Fibroblast of the aortic adventitia (primary cell): ENCODE results near the gene SORBS1. TPM values are rescaled to one million over a fixed set of nuclear protein-coding genes. Genes with fewer than 3 reads are reported as not detected.
"Not testable (repeated sequence)": the region's sequence is repeated elsewhere in the genome, so short reads cannot be mapped to it uniquely, and the experiment has no call there.

ENCODE experiments used
- DNase-seq: peaks from one replicate; pipeline ENCODE4 v3.0.0-alpha.2; 2010; ENCODE audit warnings: low read depth
- H3K4me3 ChIP-seq: 2 replicates; pipeline ENCODE4 v1.5.1; 2011; ENCODE audit warnings: low read depth, mild to moderate bottlenecking, control low read depth, low read length, moderate library complexity
- total RNA-seq: library from RNA; depleted of rRNA; stranded (reverse); fragments of >200 nt; gene quantifications from 2 replicates; pipeline ENCODE4 v1.2.3, GENCODE V29; 2012; ENCODE audit warnings: low replicate concordance
- TF ChIP-seq, protein P1 (sequence below): IDR thresholded peaks from 2 replicates; pipeline ENCODE4 v1.5.1; 2011; ENCODE audit warnings: mild to moderate bottlenecking, low read length, control low read depth, inconsistent platforms; ENCODE audit not compliant: insufficient read depth

Gene SORBS1
- total RNA-seq, 1 donor: 0.36 TPM

DNA sequence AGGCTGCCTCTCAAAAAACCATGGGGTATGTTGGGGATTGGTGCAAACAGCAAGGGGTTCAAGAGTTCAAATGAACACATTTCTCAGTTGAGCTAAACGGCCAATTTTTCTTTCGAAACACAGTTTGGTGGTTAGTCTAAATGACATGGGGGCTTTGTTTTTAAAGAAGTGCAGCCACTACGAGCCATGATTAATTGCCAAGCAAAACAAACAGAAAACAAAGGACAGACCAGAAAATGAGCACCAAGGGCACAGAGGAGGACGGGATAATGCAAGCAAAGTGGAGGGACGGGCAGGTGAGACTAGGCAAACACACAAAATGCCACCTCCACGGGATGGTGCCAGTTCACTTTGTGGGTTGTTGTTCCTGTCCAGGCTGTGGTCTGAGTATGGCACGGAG is 205.9 kb downstream of the SORBS1 start:
- peak; percentile 27 for DNase-seq
- TF ChIP-seq, protein P1, sequence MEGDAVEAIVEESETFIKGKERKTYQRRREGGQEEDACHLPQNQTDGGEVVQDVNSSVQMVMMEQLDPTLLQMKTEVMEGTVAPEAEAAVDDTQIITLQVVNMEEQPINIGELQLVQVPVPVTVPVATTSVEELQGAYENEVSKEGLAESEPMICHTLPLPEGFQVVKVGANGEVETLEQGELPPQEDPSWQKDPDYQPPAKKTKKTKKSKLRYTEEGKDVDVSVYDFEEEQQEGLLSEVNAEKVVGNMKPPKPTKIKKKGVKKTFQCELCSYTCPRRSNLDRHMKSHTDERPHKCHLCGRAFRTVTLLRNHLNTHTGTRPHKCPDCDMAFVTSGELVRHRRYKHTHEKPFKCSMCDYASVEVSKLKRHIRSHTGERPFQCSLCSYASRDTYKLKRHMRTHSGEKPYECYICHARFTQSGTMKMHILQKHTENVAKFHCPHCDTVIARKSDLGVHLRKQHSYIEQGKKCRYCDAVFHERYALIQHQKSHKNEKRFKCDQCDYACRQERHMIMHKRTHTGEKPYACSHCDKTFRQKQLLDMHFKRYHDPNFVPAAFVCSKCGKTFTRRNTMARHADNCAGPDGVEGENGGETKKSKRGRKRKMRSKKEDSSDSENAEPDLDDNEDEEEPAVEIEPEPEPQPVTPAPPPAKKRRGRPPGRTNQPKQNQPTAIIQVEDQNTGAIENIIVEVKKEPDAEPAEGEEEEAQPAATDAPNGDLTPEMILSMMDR: no peak
- H3K4me3 ChIP-seq: no peak overlapping the region

DNA sequence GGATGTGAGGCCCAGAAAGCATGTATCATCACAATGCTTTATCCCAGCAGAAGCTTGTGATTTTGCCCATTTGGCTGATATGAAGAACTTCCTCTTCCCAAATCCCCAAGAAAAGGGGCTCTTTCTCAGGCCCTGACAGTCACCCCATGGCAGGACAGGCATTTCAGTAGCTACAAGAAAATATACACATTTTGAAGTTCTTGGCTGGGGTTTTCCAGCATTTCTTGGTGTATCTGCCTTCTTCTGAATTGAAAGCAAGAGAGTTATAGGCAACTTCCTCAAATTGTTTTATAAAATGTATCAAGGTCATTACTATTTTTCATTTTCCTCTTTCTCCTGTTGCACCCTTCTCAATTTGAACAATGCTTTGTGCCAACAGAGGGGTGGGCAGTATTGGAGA is 207.1 kb downstream of the SORBS1 start:
- TF ChIP-seq, protein P1: no peak
- H3K4me3 ChIP-seq: no peak overlapping the region
- DNase-seq: no peak

DNA sequence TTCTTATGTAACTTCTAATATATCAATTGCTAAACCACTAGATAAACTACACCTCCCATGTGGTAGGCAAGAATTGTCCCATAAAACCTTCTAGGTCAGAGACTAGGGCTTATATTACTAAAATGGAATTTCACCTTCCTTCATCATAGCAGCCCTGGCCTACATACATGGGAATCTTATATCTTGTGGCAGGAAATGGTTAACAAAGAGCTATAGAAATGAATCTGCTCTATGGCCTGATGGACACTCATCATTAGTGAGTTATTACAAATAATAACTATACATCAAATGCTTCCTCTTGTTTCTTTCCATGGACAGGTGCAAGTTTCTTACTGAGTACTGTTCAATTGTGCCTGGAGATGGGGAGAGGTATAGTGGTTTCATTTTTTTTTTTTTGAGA is 208.0 kb downstream of the SORBS1 start:
- no peak for DNase-seq
- H3K4me3 ChIP-seq: no peak overlapping the region
- TF ChIP-seq, protein P1: no peak

DNA sequence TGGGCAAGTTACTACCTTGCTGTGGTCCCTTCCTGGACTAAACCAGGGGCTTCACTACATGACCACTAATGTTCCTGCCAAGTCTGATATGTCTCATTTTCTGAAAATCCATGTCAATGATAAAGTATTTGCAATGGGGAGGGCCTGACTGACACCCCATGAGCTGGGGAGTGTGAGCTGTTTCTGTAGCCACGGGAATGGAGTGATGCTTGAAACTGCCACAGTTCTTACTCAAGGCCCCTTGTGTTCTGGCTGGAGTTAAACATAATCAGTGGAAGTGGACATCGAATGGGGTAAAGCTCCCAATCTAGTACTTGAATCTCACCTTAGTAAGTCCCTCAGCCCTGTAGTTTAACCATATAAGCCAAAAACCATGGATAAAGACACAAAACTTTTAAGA is 208.5 kb downstream of the SORBS1 start:
- no peak overlapping the region for H3K4me3 ChIP-seq
- no peak for DNase-seq
- TF ChIP-seq, protein P1: no peak

DNA sequence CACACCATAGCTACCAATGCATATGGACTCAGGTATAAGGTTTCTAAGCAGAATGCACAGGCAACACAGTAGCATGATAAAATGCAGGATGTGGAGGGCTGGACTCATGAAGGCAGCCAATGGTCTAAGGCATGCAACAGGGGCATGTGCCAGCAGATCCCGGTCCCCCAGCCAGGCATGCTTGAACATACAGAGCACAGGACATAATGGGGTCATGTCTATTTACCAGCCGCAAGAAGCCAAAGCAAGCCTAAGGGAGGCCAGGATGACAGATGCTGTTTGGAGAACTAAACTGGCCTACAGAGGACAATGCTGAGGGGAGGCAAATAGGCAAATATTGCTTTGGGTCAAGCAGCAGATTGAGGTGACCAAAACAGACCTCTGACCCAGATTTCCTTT is 210.3 kb downstream of the SORBS1 start:
- no peak overlapping the region for H3K4me3 ChIP-seq
- TF ChIP-seq, protein P1: no peak
- DNase-seq: no peak

DNA sequence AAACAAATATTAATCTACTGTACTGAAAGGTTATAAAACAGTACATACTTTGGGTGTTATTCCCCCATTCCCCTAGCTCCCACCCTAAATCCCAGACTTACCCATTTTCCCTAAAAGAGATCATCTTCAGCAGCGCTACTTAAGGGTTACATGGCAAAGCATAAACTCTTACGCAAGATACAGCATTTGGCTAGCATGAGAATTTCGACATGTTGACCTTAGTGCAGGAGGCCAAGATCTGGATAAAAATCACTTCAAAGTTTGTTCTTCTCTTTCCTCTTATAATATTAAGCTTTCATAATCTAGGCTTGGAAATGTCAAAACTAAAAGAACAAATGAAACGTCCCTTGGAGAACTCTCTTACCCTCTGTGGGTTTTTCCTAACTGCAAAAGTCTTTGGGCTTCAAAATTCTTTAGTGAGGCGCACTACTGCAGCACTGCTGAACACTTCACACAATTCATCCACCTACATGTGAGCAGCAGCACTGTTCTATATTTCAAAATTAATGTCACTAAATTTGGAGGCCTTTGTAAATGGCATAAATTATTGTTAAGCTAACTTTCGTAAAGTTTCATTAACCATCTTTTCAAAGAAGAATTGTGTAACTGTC is 210.8 kb downstream of the SORBS1 start:
- TF ChIP-seq, protein P1: no peak
- no peak overlapping the region for H3K4me3 ChIP-seq
- DNase-seq: peak; percentile 88

DNA sequence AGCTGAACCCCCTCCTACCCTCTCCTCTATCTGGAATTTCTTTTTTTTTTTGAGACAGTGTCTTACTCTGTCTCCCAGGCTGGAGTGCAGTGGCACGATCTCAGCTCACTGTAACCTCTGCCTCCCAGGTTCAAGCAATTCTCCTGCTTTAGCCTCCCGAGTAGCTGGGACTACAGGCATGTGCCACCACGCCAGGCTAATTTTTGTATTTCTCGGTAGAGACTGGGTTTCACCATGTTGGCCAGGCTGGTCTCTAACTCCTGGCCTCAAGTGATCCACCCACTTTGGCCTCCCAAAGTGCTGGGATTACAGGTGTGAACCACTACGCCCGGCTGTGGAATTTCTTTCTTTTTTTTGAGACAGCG is 213.8 kb downstream of the SORBS1 start:
- DNase-seq, H3K4me3 ChIP-seq: not testable (repeated sequence)
